Skeletal muscle satellite cell (primary cell): Measurements from ENCODE around the gene PEF1.
A peak's percentile ranks its signal among the peaks of the same experiment; 100 is the strongest.
"Not testable (repeated sequence)": the region's sequence is repeated elsewhere in the genome, so short reads cannot be mapped to it uniquely, and the experiment has no call there.

ENCODE experiments used
- H3K27me3 ChIP-seq: 2 replicates; pipeline ENCODE4 v1.7.0; 2013; ENCODE audit warnings: low read length; ENCODE audit not compliant: control insufficient read depth, insufficient read depth
- H3K36me3 ChIP-seq: 2 replicates; pipeline ENCODE4 v1.7.0; 2013; ENCODE audit warnings: mild to moderate bottlenecking, control low read depth, low read length; ENCODE audit not compliant: insufficient read depth
- H3K4me1 ChIP-seq: 2 replicates; pipeline ENCODE4 v1.7.0; 2013; ENCODE audit warnings: low read length; ENCODE audit not compliant: control insufficient read depth, insufficient read depth
- H3K4me2 ChIP-seq: 2 replicates; pipeline ENCODE4 v1.7.0; 2013; ENCODE audit warnings: mild to moderate bottlenecking, low read length
- H3K4me3 ChIP-seq: 2 replicates; pipeline ENCODE4 v1.7.0; 2013; ENCODE audit warnings: low read length
- H3K9ac ChIP-seq: 2 replicates; pipeline ENCODE4 v1.7.0; 2013; ENCODE audit warnings: mild to moderate bottlenecking, low read depth, low read length, moderate library complexity
- H3K9me3 ChIP-seq: replicated peaks from 2 replicates; pipeline ENCODE4 v1.7.0; 2013; ENCODE audit warnings: mild to moderate bottlenecking, control low read depth, low read length

Gene PEF1

GRCh38 chr1:31596737-31597097 lies 48.0 kb downstream of the PEF1 start:
- no peaks in the 10 kb centered on the region for H3K36me3 ChIP-seq
- H3K27me3 ChIP-seq: peaks cover 8% of the 10 kb centered on the region
- H3K4me2 ChIP-seq: no peak overlapping the region
- no peaks in the 10 kb centered on the region for H3K9me3 ChIP-seq
- H3K9ac ChIP-seq: no peak overlapping the region
- peaks cover 5% of the 10 kb centered on the region for H3K4me1 ChIP-seq
- H3K4me3 ChIP-seq: no peak overlapping the region

- H3K4me3 ChIP-seq: no peak overlapping the region
- peaks cover 6% of the 10 kb centered on the region for H3K4me1 ChIP-seq
- H3K9ac ChIP-seq: no peak overlapping the region
- H3K9me3 ChIP-seq: no peaks in the 10 kb centered on the region
- H3K4me2 ChIP-seq: no peak overlapping the region
- no peaks in the 10 kb centered on the region for H3K36me3 ChIP-seq
- peaks cover 8% of the 10 kb centered on the region for H3K27me3 ChIP-seq
Observed at GRCh38 chr1:31595836-31596736, 48.6 kb downstream of the PEF1 start.

- H3K9me3 ChIP-seq: no peaks in the 10 kb centered on the region
- H3K27me3 ChIP-seq: peaks cover 5% of the 10 kb centered on the region
Observed at GRCh38 chr1:31593770-31594632, 50.7 kb downstream of the PEF1 start.

GRCh38 chr1:31593136-31593665 lies 51.5 kb downstream of the PEF1 start:
- peaks cover 18% of the 10 kb centered on the region for H3K4me1 ChIP-seq
- no peak overlapping the region for H3K4me3 ChIP-seq
- no peaks in the 10 kb centered on the region for H3K36me3 ChIP-seq
- H3K27me3 ChIP-seq: peaks cover 5% of the 10 kb centered on the region
- H3K9ac ChIP-seq: no peak overlapping the region
- H3K9me3 ChIP-seq: no peaks in the 10 kb centered on the region
- no peak overlapping the region for H3K4me2 ChIP-seq

More at GRCh38 chr1:31593770-31594632, 50.7 kb downstream of the PEF1 start:
- Histone ChIP-seq H3K9ac (no peak overlapping the region), H3K4me3 (no peak overlapping the region), H3K36me3 (no peaks in the 10 kb centered on the region), H3K4me1 (peaks cover 10% of the 10 kb centered on the region), H3K4me2 (no peak overlapping the region)

GRCh38 chr1:31592132-31592531 lies 52.5 kb downstream of the PEF1 start:
- Histone ChIP-seq H3K27me3 (peaks cover 5% of the 10 kb centered on the region), H3K9me3 (no peaks in the 10 kb centered on the region), H3K9ac (no peak overlapping the region), H3K4me3 (no peak overlapping the region), H3K36me3 (no peaks in the 10 kb centered on the region), H3K4me1 (peaks cover 25% of the 10 kb centered on the region), H3K4me2 (no peak overlapping the region)

GRCh38 chr1:31591425-31592093 lies 53.1 kb downstream of the PEF1 start:
- Histone ChIP-seq H3K9ac (no peak overlapping the region), H3K27me3 (peaks cover 5% of the 10 kb centered on the region), H3K9me3 (no peaks in the 10 kb centered on the region), H3K4me1 (peaks cover 25% of the 10 kb centered on the region), H3K4me2 (no peak overlapping the region), H3K4me3 (no peak overlapping the region), H3K36me3 (no peaks in the 10 kb centered on the region)

- Histone ChIP-seq H3K27me3 (no peaks in the 10 kb centered on the region), H3K9ac (peak overlapping the region; percentile 64), H3K4me3 (peak overlapping the region; percentile 54)
Observed at GRCh38 chr1:31588751-31589515, 55.7 kb downstream of the PEF1 start.

GRCh38 chr1:31587720-31588423 lies 56.8 kb downstream of the PEF1 start:
- H3K36me3 ChIP-seq: no peaks in the 10 kb centered on the region

More at GRCh38 chr1:31588751-31589515, 55.7 kb downstream of the PEF1 start:
- H3K9me3 ChIP-seq: no peaks in the 10 kb centered on the region
- H3K36me3 ChIP-seq: no peaks in the 10 kb centered on the region
- H3K4me2 ChIP-seq: peak overlapping the region; percentile 77
- peaks cover 30% of the 10 kb centered on the region for H3K4me1 ChIP-seq

GRCh38 chr1:31587328-31587699 lies 57.4 kb downstream of the PEF1 start:
- H3K4me1 ChIP-seq: peaks cover 37% of the 10 kb centered on the region
- H3K4me3 ChIP-seq, H3K36me3 ChIP-seq, H3K27me3 ChIP-seq, H3K4me2 ChIP-seq, H3K9ac ChIP-seq, H3K9me3 ChIP-seq: not testable (repeated sequence)

More at GRCh38 chr1:31587720-31588423, 56.8 kb downstream of the PEF1 start:
- Histone ChIP-seq H3K4me2 (peak overlapping the region; percentile 77), H3K4me1 (peaks cover 37% of the 10 kb centered on the region), H3K9ac (no peak overlapping the region), H3K27me3 (no peaks in the 10 kb centered on the region), H3K9me3 (no peaks in the 10 kb centered on the region), H3K4me3 (no peak overlapping the region)
